Activated CD8-positive, alpha-beta memory T cell treated with anti-CD3 and anti-CD28 coated beads for 24 hours (primary cell): Measurements from ENCODE around the gene CCNJL.

Experiments used
- DNase-seq: peaks from one replicate; pipeline ENCODE4 v3.0.0-alpha.2; 2020

The CCNJL gene

GRCh38 chr5:160330212-160330611 is 17.8 kb upstream of the CCNJL start:
- DNase-seq: no peak

- no peak for DNase-seq
Measured at GRCh38 chr5:160327818-160328217, 15.5 kb upstream of the CCNJL start.

- DNase-seq: no peak
Measured at GRCh38 chr5:160326981-160327380, 14.6 kb upstream of the CCNJL start.

- no peak for DNase-seq
Measured at GRCh38 chr5:160325716-160326115, 13.4 kb upstream of the CCNJL start.

- DNase-seq: no peak
Measured at GRCh38 chr5:160324886-160325285, 12.5 kb upstream of the CCNJL start.

GRCh38 chr5:160318409-160318808 is 6.0 kb upstream of the CCNJL start:
- no peak for DNase-seq

- DNase-seq: no peak
Measured at GRCh38 chr5:160317434-160317833, 5.1 kb upstream of the CCNJL start.

- DNase-seq: no peak
Measured at GRCh38 chr5:160315968-160316367, 3.6 kb upstream of the CCNJL start.

GRCh38 chr5:160312960-160313727 is 780 bp upstream of the CCNJL start:
- DNase-seq: no peak

GRCh38 chr5:160311491-160312133 is 752 bp downstream of the CCNJL start:
- DNase-seq: no peak

- DNase-seq: no peak
Measured at GRCh38 chr5:160310552-160311295, 1.6 kb downstream of the CCNJL start.

- DNase-seq: no peak
Measured at GRCh38 chr5:160310140-160310539, 2.2 kb downstream of the CCNJL start.

GRCh38 chr5:160306696-160307095 is 5.7 kb downstream of the CCNJL start:
- no peak for DNase-seq

- DNase-seq: no peak
Measured at GRCh38 chr5:160305319-160305718, 7.0 kb downstream of the CCNJL start.

- DNase-seq: no peak
Measured at GRCh38 chr5:160303690-160304089, 8.7 kb downstream of the CCNJL start.

GRCh38 chr5:160298189-160298588 is 14.2 kb downstream of the CCNJL start:
- no peak for DNase-seq

GRCh38 chr5:160297776-160298175 is 14.6 kb downstream of the CCNJL start:
- no peak for DNase-seq

- DNase-seq: no peak
Measured at GRCh38 chr5:160297004-160297403, 15.4 kb downstream of the CCNJL start.

- no peak for DNase-seq
Measured at GRCh38 chr5:160296496-160296895, 15.9 kb downstream of the CCNJL start.

GRCh38 chr5:160293901-160294561 is 18.3 kb downstream of the CCNJL start:
- DNase-seq: no peak

GRCh38 chr5:160293386-160293785 is 19.0 kb downstream of the CCNJL start:
- DNase-seq: no peak

GRCh38 chr5:160291467-160291866 is 20.9 kb downstream of the CCNJL start:
- peak; percentile 5 for DNase-seq

GRCh38 chr5:160290751-160291150 is 21.6 kb downstream of the CCNJL start:
- DNase-seq: no peak
